Purkinje cell (primary cell): Measurements from ENCODE around the gene SLC35A1. TPM values are rescaled to one million over a fixed set of nuclear protein-coding genes. Genes with fewer than 3 reads are reported as not detected.

ENCODE experiments used
- polyA plus RNA-seq: library from polyadenylated mRNA; unstranded; fragments of >200 nt; fragmentation: Nextera tagmentation; gene quantifications from 2 replicates; pipeline ENCODE4 v1.2.1, GENCODE V29; 2014

The SLC35A1 gene, protein sequence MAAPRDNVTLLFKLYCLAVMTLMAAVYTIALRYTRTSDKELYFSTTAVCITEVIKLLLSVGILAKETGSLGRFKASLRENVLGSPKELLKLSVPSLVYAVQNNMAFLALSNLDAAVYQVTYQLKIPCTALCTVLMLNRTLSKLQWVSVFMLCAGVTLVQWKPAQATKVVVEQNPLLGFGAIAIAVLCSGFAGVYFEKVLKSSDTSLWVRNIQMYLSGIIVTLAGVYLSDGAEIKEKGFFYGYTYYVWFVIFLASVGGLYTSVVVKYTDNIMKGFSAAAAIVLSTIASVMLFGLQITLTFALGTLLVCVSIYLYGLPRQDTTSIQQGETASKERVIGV
- 39.2 and 58.4 TPM in 2 replicates for polyA plus RNA-seq

GRCh38 chr6:87472525-87473418, at the start of gene SLC35A1:
Gene SLC35A1, plus strand, starts transcription at chr6:87472974. Its CDS starts 30 bp downstream, at chr6:87473004.

Other genes with a start within 250 kb of the SLC35A1 start
- gene SMIM8, start 150.4 kb upstream of the SLC35A1 start, polyA plus RNA-seq = 101 and 109 TPM in 2 replicates
- gene GJB7, start 143.7 kb upstream of the SLC35A1 start, polyA plus RNA-seq = not detected in 2 replicates
- gene C6orf163, start 128.2 kb upstream of the SLC35A1 start, polyA plus RNA-seq = 2.4 and 3.3 TPM in 2 replicates
- 3.8 and 5.3 TPM in 2 replicates for gene CFAP206, start 65.0 kb upstream of the SLC35A1 start, polyA plus RNA-seq
- 20.3 and 26.2 TPM in 2 replicates for gene RARS2, start 117.0 kb downstream of the SLC35A1 start, polyA plus RNA-seq
- gene ORC3, start 117.2 kb downstream of the SLC35A1 start, polyA plus RNA-seq = 190 and 243 TPM in 2 replicates
- gene AKIRIN2, start 229.3 kb downstream of the SLC35A1 start, polyA plus RNA-seq = 33.4 and 60.4 TPM in 2 replicates